ENCODE measurements around the gene OR5C1.
"Not testable (repeated sequence)": the region's sequence is repeated elsewhere in the genome, so short reads cannot be mapped to it uniquely, and the experiment has no call there.

OR5C1 gene

DNA sequence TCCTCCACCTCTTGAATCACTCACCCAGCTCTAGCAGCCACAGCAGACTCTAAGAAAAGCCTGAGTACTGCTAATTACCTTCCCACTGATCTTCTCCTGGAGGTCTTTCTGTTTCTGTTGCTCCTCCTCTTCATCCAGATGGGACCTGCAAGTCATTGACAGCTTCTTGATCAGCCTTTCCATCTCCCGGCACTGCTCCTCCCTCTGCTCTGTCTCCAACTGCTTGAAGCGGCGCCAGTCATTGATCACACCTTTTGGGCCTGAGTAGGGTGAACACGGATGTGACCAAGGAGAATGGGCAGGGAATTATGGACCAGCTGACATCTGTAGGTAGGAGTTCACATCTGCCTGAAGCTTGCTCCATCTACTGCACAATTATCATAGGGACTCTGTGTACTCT lies 34.2 kb downstream of the OR5C1 start:
- CTCF ChIA-PET: interaction anchor here (0.8 kb wide), 1 partner anchor 724 kb away, joined by 3 read pairs; no protein-coding TSS in a partner anchor
- H3K27ac ChIP-seq: no peak overlapping the region
- TF ChIP-seq, protein P1, sequence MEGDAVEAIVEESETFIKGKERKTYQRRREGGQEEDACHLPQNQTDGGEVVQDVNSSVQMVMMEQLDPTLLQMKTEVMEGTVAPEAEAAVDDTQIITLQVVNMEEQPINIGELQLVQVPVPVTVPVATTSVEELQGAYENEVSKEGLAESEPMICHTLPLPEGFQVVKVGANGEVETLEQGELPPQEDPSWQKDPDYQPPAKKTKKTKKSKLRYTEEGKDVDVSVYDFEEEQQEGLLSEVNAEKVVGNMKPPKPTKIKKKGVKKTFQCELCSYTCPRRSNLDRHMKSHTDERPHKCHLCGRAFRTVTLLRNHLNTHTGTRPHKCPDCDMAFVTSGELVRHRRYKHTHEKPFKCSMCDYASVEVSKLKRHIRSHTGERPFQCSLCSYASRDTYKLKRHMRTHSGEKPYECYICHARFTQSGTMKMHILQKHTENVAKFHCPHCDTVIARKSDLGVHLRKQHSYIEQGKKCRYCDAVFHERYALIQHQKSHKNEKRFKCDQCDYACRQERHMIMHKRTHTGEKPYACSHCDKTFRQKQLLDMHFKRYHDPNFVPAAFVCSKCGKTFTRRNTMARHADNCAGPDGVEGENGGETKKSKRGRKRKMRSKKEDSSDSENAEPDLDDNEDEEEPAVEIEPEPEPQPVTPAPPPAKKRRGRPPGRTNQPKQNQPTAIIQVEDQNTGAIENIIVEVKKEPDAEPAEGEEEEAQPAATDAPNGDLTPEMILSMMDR (conservative IDR thresholded peaks at IDR 0.05; ENCODE audit: low read depth): no peak
- no peak for DNase-seq (ENCODE audit: low spot score)
- POLR2A ChIA-PET (ENCODE audit: low non-redundant PET): no interaction called here

DNA sequence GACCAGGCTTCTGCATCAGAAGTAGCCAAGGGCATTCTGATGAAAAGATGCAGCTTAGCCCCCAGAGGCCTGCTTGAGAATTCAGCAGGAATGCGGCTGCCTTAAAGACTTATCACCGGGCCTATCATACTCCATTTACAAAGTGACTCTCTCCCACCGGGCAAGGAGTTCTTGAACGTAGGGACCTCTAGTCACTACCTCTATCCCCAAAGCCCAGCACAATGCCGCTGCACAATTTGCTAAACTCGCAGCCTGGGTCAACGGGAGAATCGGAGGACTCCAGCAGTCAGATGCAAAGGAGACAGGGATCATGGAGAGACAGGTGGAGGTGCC lies 39.0 kb downstream of the OR5C1 start:
- peak overlapping the region; percentile 96 for H3K27ac ChIP-seq
- TF ChIP-seq, protein P1 (conservative IDR thresholded peaks at IDR 0.05; ENCODE audit: low read depth): no peak
- ChIA-PET CTCF (interaction anchor here (0.6 kb wide), 1 partner anchor 706 kb away, joined by 4 read pairs; no protein-coding TSS in a partner anchor), POLR2A (ENCODE audit: low non-redundant PET) (interaction anchor here (0.6 to 1.2 kb wide), 3 partner anchors 85 to 460 kb away, joined by 3 read pairs; partner anchors contain the start of gene ZBTB6)
- DNase-seq (ENCODE audit: low spot score): peak; percentile 37

DNA sequence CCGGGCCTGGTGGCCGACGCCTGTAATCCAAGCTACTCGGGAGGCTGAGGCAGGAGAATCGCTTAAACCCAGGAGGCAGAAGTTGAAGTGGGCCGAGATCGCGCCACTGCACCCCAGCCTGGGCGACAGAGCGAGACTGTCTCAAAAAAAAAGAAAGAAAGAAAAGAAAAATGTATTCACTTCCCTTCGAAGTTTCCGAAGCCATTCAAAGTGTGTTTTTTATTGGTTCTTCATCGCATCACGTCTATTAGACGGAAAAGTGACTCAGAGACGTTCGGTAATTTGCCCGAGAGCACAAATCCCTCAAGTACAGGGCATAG lies 40.2 kb downstream of the OR5C1 start:
- DNase-seq (ENCODE audit: low spot score); POLR2A ChIA-PET (ENCODE audit: low non-redundant PET): not testable (repeated sequence)
- peak overlapping the region; percentile 96 for H3K27ac ChIP-seq
- CTCF ChIA-PET: interaction anchor here (1.2 kb wide), 1 partner anchor 1279 kb away, joined by 4 read pairs; no protein-coding TSS in a partner anchor

DNA sequence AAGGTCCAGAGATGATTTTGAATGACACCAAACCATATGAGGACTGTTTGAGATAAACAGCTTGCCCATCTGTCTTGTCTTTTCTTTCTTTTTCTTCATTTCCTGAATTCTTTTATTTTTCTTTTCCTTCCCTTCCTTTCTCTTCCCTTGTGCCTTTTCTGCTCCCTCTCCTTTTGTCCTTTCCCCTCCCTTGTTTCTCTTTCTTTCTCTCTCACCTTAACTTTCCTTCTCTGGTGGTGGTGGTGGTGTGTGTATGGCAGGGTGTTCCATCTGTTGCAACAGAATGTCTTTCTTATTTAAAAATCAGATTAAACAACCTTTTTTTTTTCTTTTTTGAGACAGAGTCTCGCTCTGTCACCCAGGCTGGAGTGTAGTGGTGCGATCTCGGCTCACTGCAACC lies 43.5 kb downstream of the OR5C1 start:
- POLR2A ChIA-PET (ENCODE audit: low non-redundant PET): no interaction called here
- CTCF ChIA-PET: no interaction called here
- TF ChIP-seq, protein P1 (conservative IDR thresholded peaks at IDR 0.05; ENCODE audit: low read depth): no peak
- DNase-seq (ENCODE audit: low spot score): no peak
- no peak overlapping the region for H3K27ac ChIP-seq

DNA sequence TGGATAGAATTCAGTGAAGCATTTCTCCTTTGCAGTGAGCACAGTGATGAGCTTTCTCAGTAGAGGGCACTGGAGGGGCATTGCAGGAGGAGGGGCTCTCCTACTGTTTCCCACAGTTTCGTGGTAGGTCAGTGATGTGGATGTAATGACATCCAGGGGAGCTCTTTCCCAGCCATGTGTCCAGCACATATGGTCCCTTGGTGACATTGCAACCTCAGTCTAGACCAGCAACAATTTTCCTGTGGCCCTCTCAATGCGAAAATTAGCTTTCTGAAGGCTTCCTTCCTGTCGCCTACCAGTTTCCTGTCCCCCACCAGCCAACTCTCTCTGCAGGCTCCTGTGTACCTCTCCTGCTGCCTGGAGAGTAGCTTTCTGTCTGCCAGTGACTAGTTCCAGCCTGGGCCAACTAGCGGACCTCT lies 46.6 kb downstream of the OR5C1 start:
- POLR2A ChIA-PET (ENCODE audit: low non-redundant PET): no interaction called here
- no peak overlapping the region for H3K27ac ChIP-seq
- CTCF ChIA-PET: interaction anchor here (0.6 kb wide), 1 partner anchor 441 kb away, joined by 3 read pairs; no protein-coding TSS in a partner anchor

DNA sequence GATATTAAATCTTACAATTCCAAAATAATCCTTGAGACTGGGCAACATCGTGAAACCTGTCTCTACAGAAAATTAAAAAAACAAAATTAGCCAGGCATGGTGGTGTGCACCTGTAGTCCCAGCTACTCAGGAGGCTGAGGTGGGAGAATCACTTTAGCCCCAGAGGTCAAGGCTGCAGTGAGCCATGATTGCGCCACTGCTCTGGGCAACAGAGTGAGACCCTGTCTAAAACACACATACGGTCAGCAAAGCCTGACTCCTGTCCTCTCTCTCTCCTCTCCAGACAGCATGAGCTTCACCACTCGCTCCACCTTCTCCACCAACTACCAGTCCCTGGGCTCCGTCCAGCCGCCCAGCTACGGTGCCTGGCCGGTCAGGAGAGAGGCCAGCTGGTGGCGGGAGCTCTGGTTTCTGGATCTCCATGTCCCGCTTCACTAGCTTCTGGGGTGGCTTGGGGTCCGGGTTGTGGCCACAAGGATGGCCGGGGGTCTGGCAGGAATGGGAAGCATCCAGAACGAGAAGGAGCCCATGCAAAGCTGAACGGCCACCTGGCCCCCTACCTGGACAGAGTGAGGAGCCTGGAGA lies 48.6 kb downstream of the OR5C1 start:
- H3K27ac ChIP-seq: no peak overlapping the region
- TF ChIP-seq, protein P1 (conservative IDR thresholded peaks at IDR 0.05; ENCODE audit: low read depth): no peak
- ChIA-PET CTCF (no interaction called here), POLR2A (ENCODE audit: low non-redundant PET) (no interaction called here)
- no peak for DNase-seq (ENCODE audit: low spot score)

More for the DNA sequence above, 46.6 kb downstream of the OR5C1 start:
- no peak for DNase-seq (ENCODE audit: low spot score)
- TF ChIP-seq, protein P1 (conservative IDR thresholded peaks at IDR 0.05; ENCODE audit: low read depth): no peak

DNA sequence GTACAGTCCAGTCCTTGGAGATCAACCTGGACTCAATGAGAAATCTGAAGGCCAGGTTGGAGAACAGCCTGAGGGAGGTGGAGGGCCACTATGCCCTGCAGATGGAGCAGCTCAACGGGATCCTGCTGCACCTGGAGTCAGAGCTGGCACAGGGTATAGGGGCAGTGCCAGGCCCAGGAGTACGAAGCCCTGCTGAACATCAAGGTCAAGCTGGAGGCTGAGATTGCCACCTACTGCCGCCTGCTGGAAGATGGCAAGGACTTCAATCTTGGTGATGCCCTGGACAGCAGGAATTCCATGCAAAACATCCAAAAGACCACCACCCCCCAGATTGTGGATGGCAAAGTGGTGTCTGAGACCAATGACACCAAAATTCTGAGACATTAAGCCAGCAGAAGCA lies 49.7 kb downstream of the OR5C1 start:
- H3K27ac ChIP-seq; POLR2A ChIA-PET (ENCODE audit: low non-redundant PET); DNase-seq (ENCODE audit: low spot score): not testable (repeated sequence)
- CTCF ChIA-PET: interaction anchor here (0.6 kb wide), 2 partner anchors 153 to 715 kb away, joined by 3 to 7 read pairs; no protein-coding TSS in a partner anchor
